PC-9 (cell line): ENCODE measurements around the gene POLD4. TPM values are rescaled to one million over a fixed set of nuclear protein-coding genes. Genes with fewer than 3 reads are reported as not detected.

Experiments
- BruUV-seq: library from RNA; stranded (reverse); fragments of 400-500 nt; replicated peaks from 2 replicates; lab custom pipeline; 2021; lab: Mats Ljungman, UMichigan
- CTCF ChIA-PET: fragments of 300-600 bp; sonication (Branson Sonifier 250); formaldehyde crosslinking; loops from one replicate; lab custom pipeline; 2022; ENCODE audit warnings: antibody characterized with exemption; lab: Charles Lee
- POLR2A ChIA-PET: fragments of 300-600 bp; sonication (Branson Sonifier 250); formaldehyde crosslinking; loops from one replicate; lab custom pipeline; 2022; ENCODE audit warnings: antibody characterized with exemption; ENCODE audit not compliant: unreplicated experiment; lab: Charles Lee
- DNase-seq, 2 experiments: peaks; one replicate each; pipeline versions ENCODE4 v3.0.0 to v3.0.0-alpha.2; 2015 to 2022; ENCODE audit warnings: mixed read lengths in 1 of 2
- H2AFZ ChIP-seq: fragments of 200-600 bp; sonication (generic); 2 replicates; pipeline ENCODE4 v1.8.1; 2017; ENCODE audit warnings: antibody characterized with exemption
- H3F3A ChIP-seq: fragments of 200-600 bp; sonication (generic); 2 replicates; pipeline ENCODE4 v1.8.1; 2017; ENCODE audit warnings: antibody characterized with exemption, mild to moderate bottlenecking, low read depth; ENCODE audit not compliant: insufficient read depth
- H3K27ac ChIP-seq: fragments of 200-600 bp; sonication (generic); 2 replicates; pipeline ENCODE4 v1.6.1; 2016; ENCODE audit warnings: mixed run types
- H3K27me3 ChIP-seq: fragments of 200-600 bp; sonication (generic); 2 replicates; pipeline ENCODE4 v1.6.1; 2016; ENCODE audit warnings: low read depth, mixed run types; ENCODE audit not compliant: insufficient read depth
- H3K36me3 ChIP-seq: fragments of 200-600 bp; sonication (generic); 2 replicates; pipeline ENCODE4 v1.6.1; 2016; ENCODE audit warnings: low read depth, mixed run types
- H3K4me1 ChIP-seq: fragments of 200-600 bp; sonication (generic); replicated peaks from 2 replicates; pipeline ENCODE4 v1.6.1; 2016; ENCODE audit warnings: mixed run types; ENCODE audit not compliant: insufficient read depth
- H3K4me2 ChIP-seq: fragments of 200-600 bp; sonication (generic); 2 replicates; pipeline ENCODE4 v1.6.1; 2017; ENCODE audit warnings: mixed run types
- H3K4me3 ChIP-seq: fragments of 200-600 bp; sonication (generic); 2 replicates; pipeline ENCODE4 v1.6.1; 2016; ENCODE audit warnings: mixed run types
- H3K79me2 ChIP-seq: fragments of 200-600 bp; sonication (generic); 2 replicates; pipeline ENCODE4 v1.6.1; 2017; ENCODE audit warnings: low read depth, mixed run types
- H3K9me2 ChIP-seq: fragments of 200-600 bp; sonication (generic); 2 replicates; pipeline ENCODE4 v1.8.1; 2017; ENCODE audit warnings: mild to moderate bottlenecking; ENCODE audit not compliant: insufficient read depth
- H3K9me3 ChIP-seq: fragments of 200-600 bp; sonication (generic); 2 replicates; pipeline ENCODE4 v1.8.1; 2016; ENCODE audit warnings: low read depth; ENCODE audit not compliant: insufficient read depth
- H4K20me1 ChIP-seq: fragments of 200-600 bp; sonication (generic); 2 replicates; pipeline ENCODE4 v1.8.1; 2017; ENCODE audit not compliant: insufficient read depth
- CTCF ChIP-seq: fragments of 200-600 bp; sonication (generic); conservative IDR thresholded peaks from 2 replicates; pipeline ENCODE4 v1.6.1; 2017; ENCODE audit warnings: mixed run types, antibody characterized with exemption, mild to moderate bottlenecking, moderate library complexity
- EZH2 ChIP-seq: fragments of 200-600 bp; sonication (generic); IDR thresholded peaks from 2 replicates; pipeline ENCODE4 v1.8.0; 2017; ENCODE audit warnings: antibody characterized with exemption, low read depth
- intact Hi-C: fragments of 100-400 bp; cut with micrococcal nuclease; formaldehyde crosslinking; loops from one replicate; pipeline ENCODE4 v1.10.0; 2022; ENCODE audit not compliant: unreplicated experiment
- total RNA-seq: library from RNA; stranded (reverse); gene quantifications from 2 replicates; pipeline ENCODE4 v1.2.3, GENCODE V29; 2021

POLD4 gene
- total RNA-seq, 1 experiment from 2014 or later = 67.1 TPM

GRCh38 chr11:67392183-67392715 lies 38.9 kb upstream of the POLD4 start:
- H3K4me2 ChIP-seq = peak overlapping the region; percentile 96
- H3K9me3 ChIP-seq = no peaks in the 10 kb centered on the region
- H3K4me1 ChIP-seq = peaks cover 12% of the 10 kb centered on the region; the same call in 1 of the 2 replicates
- no TSS peak for BruUV-seq
- peaks cover 21% of the 10 kb centered on the region for H3K79me2 ChIP-seq
- DNase-seq = peak in 1 of 2 experiments; percentile 43
- H3K36me3 ChIP-seq = no peaks in the 10 kb centered on the region
- intact Hi-C loops = no loop called here
- peaks cover 31% of the 10 kb centered on the region for H3F3A ChIP-seq
- ChIA-PET POLR2A (interaction anchor here (0.5 to 1.0 kb wide), 8 partner anchors 10 to 776 kb away, joined by 3 to 26 read pairs (median 4); partner anchors contain the start of genes PPP1CA and RBM14), CTCF (interaction anchor here (0.6 to 1.4 kb wide), 3 partner anchors 10 to 46 kb away, joined by 3 to 28 read pairs (median 5); partner anchors contain the start of gene PPP1CA)
- H2AFZ ChIP-seq = peak overlapping the region; percentile 91
- H3K9me2 ChIP-seq = no peaks in the 10 kb centered on the region
- H3K27ac ChIP-seq = no peak overlapping the region
- no peaks in the 10 kb centered on the region for H3K27me3 ChIP-seq
- TF ChIP-seq CTCF = no peak
- no peak for TF ChIP-seq EZH2
- no peaks in the 10 kb centered on the region; the same call in 1 of the 2 replicates for H4K20me1 ChIP-seq
- peak overlapping the region; percentile 89 for H3K4me3 ChIP-seq

- intact Hi-C loops = loop anchor here (2.0 kb wide), 1 partner anchor 77 kb away; the partner anchor contains the start of gene TMEM134
- peak within 1 kb of the TSS; percentile 91 for H2AFZ ChIP-seq
Observed at GRCh38 chr11:67391304-67392182, 38.2 kb upstream of the POLD4 start, which contains the start of gene RAD9A. TSS of gene RAD9A (plus strand) at chr11:67391986. CDS start at chr11:67392045, 59 bp downstream.

More at GRCh38 chr11:67391304-67392182, 38.2 kb upstream of the POLD4 start, which contains the start of gene RAD9A:
- Histone ChIP-seq H3K9me2 (no peaks in the 10 kb centered on the region), H3K4me3 (peak within 1 kb of the TSS; percentile 89), H3K27me3 (no peaks in the 10 kb centered on the region), H3K36me3 (no peaks in the 10 kb centered on the region), H4K20me1 (no peaks in the 10 kb centered on the region; the same call in 1 of the 2 replicates), H3K9me3 (no peaks in the 10 kb centered on the region), H3K27ac (peak within 1 kb of the TSS; percentile 54), H3K4me1 (peaks cover 12% of the 10 kb centered on the region; the same call in 1 of the 2 replicates), H3K79me2 (peaks cover 21% of the 10 kb centered on the region), H3K4me2 (peak within 1 kb of the TSS; percentile 96), H3F3A (peaks cover 31% of the 10 kb centered on the region)
- peak; percentile 82 to 94 for DNase-seq
- TF ChIP-seq EZH2 (no peak), CTCF (no peak)
- BruUV-seq = TSS peak; percentile 40
- ChIA-PET POLR2A (interaction anchor here (0.5 to 1.0 kb wide), 10 partner anchors 10 to 775 kb away, joined by 3 to 26 read pairs (median 4); partner anchors contain the start of genes CLCF1, PPP1CA and RBM14), CTCF (interaction anchor here (0.7 to 1.4 kb wide), 2 partner anchors 34 to 46 kb away, joined by 3 to 28 read pairs; no protein-coding TSS in a partner anchor)
